NCI-H1092 treated with DMSO at 0.1 percent for 48 hours (cell line): ENCODE results near the gene LIMK2.
"Not testable (repeated sequence)": the region's sequence is repeated elsewhere in the genome, so short reads cannot be mapped to it uniquely, and the experiment has no call there.

Source experiments
- DNase-seq: peaks from one replicate; lab custom pipeline; 2025; lab: John Stamatoyannopoulos, UW

Gene LIMK2

GRCh38 chr22:31290494-31291471, 78.7 kb downstream of the LIMK2 start:
- DNase-seq: peak; percentile 88

GRCh38 chr22:31291481-31292235, 79.6 kb downstream of the LIMK2 start:
- DNase-seq: peak; percentile 53

- peak; percentile 82 for DNase-seq
These were observed 80.3 kb downstream of the LIMK2 start, which contains the start of gene PIK3IP1 for GRCh38 chr22:31292236-31292989. PIK3IP1 (minus strand) TSS chr22:31292488; CDS start chr22:31292344, 144 bp downstream.

- DNase-seq: no peak
These were observed 83.3 kb downstream of the LIMK2 start for GRCh38 chr22:31295360-31295759.

GRCh38 chr22:31295831-31296657, 83.9 kb downstream of the LIMK2 start:
- no peak for DNase-seq

- no peak for DNase-seq
These were observed 88.8 kb downstream of the LIMK2 start for GRCh38 chr22:31300896-31301295.

- peak; percentile 50 for DNase-seq
These were observed 89.9 kb downstream of the LIMK2 start for GRCh38 chr22:31302006-31302405.

GRCh38 chr22:31302537-31302936, 90.4 kb downstream of the LIMK2 start:
- DNase-seq: no peak

- no peak for DNase-seq
These were observed 93.1 kb downstream of the LIMK2 start for GRCh38 chr22:31305194-31305593.

- no peak for DNase-seq
These were observed 96.1 kb downstream of the LIMK2 start for GRCh38 chr22:31308181-31308580.

- peak; percentile 69 for DNase-seq
These were observed 101.5 kb downstream of the LIMK2 start for GRCh38 chr22:31313366-31314147.

GRCh38 chr22:31314220-31314619, 102.1 kb downstream of the LIMK2 start:
- not testable (repeated sequence) for DNase-seq

GRCh38 chr22:31321421-31321820, 109.3 kb downstream of the LIMK2 start:
- DNase-seq: no peak

- no peak for DNase-seq
These were observed 111.8 kb downstream of the LIMK2 start for GRCh38 chr22:31323578-31324550.

- DNase-seq: no peak
These were observed 114.8 kb downstream of the LIMK2 start for GRCh38 chr22:31326877-31327276.

GRCh38 chr22:31327806-31328543, 115.9 kb downstream of the LIMK2 start:
- no peak for DNase-seq

- no peak for DNase-seq
These were observed 116.5 kb downstream of the LIMK2 start for GRCh38 chr22:31328544-31328960.

GRCh38 chr22:31329029-31329428, 116.9 kb downstream of the LIMK2 start:
- no peak for DNase-seq
